ENCODE measurements around the gene KRT1.

Gene KRT1

DNA sequence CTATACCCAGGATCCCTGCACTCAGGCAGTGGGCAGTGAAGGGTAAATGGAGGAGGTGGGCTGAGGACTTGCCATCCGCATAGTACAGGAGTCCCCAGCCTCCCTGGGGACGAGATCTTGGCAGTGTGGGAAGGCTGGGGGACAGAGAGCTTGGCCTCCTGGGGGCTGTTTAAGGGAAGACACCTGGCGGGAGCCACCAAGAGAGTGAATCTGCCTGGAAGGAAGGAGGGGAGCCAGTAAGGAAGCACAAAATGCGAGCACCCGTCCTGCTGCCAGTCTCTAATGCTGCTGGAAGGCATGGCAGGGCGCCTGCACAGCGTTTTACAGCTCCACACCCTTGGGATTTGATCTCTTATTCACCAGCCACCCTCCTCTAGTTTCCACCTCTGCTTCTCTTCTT lies 20.8 kb downstream of the KRT1 start:
- no peak for DNase-seq

GRCh38 chr12:52658196-52658595 lies 22.0 kb downstream of the KRT1 start:
- no peak for DNase-seq

- DNase-seq = no peak
These were observed 22.8 kb downstream of the KRT1 start for GRCh38 chr12:52657250-52657902.

DNA sequence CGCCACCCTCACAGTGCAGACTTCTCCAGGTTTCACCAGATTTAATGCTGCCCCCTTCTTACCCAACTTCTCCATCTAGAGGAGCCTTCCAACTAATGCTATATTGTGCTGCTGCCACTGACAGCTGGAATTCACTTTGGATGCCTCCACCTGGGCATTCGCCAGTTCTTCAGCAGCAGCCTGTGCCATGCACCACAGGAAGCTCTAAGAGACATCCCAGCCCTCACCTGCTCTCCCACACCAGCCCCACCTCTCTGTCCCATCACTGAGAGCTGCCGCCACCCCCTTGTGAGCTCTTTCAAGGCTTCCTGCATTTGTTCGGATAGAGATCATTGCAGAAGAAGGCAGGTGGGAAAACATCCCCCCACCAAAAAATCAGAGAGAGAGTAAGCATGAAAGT lies 23.6 kb downstream of the KRT1 start:
- DNase-seq = no peak

DNA sequence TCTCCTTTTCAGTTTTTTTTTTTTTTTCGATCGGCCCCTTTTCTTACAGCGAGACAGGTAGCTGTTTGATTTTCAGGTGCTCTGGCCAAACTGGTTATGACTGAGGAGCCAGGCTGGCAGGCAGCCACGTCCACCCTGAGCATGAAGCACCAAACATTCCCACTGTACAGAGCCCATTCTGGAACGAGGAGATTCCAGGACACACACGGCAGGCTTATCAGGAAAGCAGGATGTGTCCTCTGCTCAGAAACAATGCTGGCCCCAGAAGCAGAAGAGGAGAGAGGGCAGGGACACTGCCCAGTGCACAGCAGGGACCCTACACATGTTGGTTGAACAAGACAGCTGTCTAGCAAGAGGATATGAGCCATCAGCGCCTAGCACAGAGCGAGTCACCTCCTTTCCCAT lies 24.5 kb downstream of the KRT1 start:
- no peak for DNase-seq

DNA sequence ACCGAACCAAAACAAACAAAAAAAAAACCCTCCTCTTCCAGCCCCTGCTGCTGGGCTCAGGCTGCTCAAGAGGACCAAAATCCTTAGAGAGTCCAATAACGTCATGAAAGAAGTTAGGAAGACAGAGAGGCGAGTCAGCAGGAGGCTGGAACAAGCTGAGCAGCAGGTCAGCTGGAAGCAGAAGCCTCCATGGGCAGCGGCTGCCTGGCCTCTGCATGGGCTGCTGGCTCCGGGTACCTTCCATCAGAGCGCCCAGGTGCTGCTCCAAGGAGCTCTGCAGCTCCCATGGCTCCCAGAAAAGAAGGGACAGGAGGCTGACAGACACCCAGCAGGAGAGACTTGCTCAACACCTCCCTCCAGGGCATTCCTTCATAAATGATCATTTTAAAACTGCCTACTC lies 25.0 kb downstream of the KRT1 start:
- no peak for DNase-seq

- no peak for DNase-seq
These were observed 28.4 kb downstream of the KRT1 start, which contains the start of gene KRT2 for GRCh38 chr12:52651726-52652261. TSS of gene KRT2 (minus strand) at chr12:52652211. CDS start at chr12:52652142, 69 bp downstream.

GRCh38 chr12:52650520-52651081 lies 29.6 kb downstream of the KRT1 start:
- DNase-seq = no peak

- no peak for DNase-seq
These were observed 31.1 kb downstream of the KRT1 start for GRCh38 chr12:52649066-52649465.

- DNase-seq = no peak
These were observed 32.1 kb downstream of the KRT1 start for GRCh38 chr12:52648012-52648550.

GRCh38 chr12:52647601-52648000 lies 32.6 kb downstream of the KRT1 start:
- no peak for DNase-seq

DNA sequence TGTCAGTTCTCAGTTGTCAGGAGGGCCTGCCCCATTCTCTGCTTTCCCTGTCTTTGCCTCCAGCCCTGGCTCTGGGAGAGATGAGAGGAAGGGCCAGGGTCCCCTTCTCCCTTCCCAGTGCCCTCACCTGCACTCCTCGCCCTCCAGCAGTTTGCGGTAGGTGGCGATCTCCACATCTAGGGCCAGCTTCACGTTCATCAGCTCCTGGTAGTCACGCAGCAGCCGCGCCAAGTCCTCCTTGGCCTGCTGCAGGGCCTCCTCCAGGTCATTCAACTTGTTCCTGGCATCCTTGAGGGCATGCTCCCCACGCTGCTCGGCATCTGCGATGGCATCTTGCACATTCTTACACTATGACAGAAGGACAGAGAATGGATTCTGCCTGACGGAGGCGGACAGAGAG lies 33.6 kb downstream of the KRT1 start:
- no peak for DNase-seq

DNA sequence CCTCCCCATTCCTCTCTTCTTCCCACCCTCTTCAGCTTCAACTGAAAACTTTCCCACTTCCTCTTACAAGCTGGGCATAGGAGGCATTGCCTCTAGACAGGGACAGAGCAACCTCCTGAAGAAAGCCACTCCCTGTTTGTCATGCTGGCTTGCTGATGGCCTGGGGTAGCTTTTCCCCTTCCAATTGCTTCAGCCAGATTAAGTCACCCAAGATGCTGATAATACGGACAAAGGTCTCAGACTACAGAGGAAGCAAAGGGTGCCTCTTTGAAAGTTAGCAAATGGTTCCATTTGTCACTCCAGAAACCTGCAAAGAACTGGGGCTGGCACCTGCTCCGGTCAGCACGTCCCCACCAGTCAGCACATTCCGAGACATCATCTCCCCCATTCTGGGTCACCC lies 34.2 kb downstream of the KRT1 start:
- peak; percentile 53 for DNase-seq

DNA sequence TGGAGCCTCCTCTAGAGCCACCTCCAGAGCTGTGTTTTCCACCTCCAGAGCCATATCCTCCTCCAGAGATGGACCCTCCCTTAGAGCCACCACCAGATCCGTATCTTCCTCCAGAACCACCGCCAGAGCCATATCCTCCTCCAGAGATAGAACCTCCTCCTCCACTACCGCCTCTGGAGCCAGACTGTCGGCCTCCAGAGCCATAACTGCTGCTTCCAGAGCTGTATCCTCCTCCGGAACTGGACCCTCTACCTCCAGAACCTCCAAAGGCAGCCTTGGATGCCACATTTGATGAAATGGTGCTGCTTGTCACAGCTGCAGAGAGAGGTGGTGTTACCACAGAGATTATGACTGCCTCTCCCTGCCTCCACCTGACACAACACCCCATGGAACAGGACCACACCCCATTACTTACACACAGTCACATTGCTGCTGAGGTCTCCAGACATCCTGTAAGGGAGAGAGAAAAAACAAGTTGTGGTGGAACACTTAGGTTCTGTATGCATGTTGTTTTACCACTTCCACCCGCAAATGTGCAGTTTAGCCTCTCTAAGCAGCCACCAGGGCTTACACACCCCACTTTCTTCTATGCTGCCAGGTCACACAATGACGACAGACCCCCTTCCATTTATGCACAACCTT lies 35.0 kb downstream of the KRT1 start:
- peak; percentile 74 for DNase-seq

- no peak for DNase-seq
These were observed 36.2 kb downstream of the KRT1 start for GRCh38 chr12:52644078-52644415.

- no peak for DNase-seq
These were observed 36.8 kb downstream of the KRT1 start for GRCh38 chr12:52643233-52644077.

- DNase-seq = no peak
These were observed 38.7 kb downstream of the KRT1 start for GRCh38 chr12:52641468-52641867.

DNA sequence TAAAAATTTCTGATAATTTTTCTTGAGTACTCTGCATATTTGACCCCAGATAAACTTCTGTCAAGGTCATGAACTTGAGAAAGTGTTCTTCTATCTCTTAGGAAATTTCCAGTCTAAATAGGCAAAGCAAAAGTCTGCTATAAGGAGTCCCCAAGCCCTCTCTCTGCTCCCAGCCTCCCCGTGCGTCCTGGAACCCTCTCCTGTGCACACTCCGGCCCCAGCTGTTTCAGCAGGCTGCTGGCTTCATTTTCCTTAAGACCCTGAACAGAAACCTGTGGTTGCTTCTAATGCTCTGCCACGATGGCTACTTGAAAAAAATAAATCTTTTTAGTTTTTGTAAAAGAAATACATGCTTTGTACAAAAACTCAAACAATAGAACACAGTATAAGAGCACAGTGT lies 42.9 kb downstream of the KRT1 start:
- no peak for DNase-seq

DNA sequence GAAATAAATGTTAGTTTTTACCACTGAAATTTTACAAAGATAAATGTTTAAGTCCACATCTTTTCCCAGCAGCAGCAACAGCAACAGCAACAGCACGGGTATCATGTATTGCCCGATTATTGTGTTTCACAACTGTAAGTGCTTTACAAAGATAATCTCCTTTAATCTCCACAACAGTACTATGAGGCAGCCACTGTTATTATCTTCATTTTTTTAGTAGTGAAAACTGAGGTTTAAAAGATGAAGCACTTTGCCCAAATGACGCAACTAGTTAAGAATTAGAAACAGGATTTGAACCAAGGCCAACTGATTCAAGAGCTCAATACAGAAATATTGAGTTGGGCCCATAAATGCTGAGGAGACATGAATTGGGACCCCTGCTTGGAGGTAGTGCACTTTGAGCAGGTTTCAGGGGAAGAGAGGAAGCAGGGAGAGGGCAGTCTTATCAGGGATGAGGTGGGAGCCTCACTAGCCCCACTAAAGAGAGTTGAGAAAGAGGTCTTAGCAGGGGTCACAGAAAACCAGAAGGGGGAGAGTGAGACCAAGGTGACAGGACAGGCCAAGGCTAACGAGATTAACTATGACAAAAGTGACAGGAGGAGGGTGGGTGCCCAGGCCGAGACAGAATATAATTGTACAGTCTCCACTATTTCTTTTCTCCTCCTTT lies 43.5 kb downstream of the KRT1 start:
- peak; percentile 28 for DNase-seq

DNA sequence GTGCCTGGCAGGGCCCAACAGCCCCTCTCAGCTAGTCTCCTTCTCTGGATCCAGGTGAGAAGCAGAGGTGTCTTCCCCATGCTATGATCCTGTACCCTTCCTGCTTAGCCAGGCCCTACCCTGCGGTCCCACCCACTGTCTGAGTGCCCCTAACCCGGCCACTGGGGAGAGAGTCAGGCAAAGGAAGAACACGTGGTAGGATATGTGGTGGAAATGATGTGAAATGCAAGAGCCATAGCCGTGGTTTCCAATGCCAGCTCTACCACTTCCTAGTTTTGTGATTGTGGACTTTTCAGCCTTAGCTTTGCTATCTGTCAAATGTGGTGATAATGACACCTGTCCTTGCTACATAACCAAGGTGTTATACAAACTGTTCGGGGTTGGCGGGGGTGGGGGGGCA lies 44.0 kb downstream of the KRT1 start:
- peak; percentile 55 for DNase-seq

DNA sequence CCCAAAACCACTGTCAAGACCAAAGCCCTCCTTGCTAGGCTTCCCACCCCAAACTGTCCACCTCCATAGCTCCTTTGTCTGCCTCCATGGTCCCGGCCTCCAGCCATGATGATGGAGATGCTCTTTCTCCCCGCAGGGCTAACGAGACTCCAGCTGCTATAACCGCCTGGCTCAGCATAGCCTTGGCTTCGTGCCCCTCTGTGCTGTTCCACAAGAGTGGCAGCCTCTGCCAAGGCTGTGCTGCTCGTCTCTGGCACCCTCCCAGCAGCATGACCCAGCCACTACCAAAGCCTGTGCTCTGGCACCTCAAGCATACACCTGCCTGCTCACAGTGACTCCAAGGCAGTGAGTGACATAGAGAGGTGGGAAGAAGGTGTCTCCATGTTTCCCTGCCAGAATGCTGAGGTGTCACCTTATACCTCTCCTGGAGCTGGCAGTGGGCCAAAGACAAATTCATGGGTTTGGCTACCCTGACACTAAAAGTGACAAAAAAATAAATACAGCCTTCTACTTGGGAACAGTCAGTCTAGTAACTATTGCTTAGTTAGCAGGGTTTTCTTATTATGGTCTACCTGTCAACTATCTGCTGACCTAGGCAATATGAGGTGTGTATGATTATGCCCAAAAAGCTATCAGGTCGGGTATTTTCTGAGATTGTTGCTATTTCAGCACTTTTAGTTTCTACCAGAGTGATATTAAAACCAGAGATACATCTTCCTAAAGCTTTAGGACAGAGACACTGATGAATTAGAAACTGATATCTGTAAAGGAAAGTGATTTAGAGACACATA lies 45.7 kb downstream of the KRT1 start:
- DNase-seq = no peak

DNA sequence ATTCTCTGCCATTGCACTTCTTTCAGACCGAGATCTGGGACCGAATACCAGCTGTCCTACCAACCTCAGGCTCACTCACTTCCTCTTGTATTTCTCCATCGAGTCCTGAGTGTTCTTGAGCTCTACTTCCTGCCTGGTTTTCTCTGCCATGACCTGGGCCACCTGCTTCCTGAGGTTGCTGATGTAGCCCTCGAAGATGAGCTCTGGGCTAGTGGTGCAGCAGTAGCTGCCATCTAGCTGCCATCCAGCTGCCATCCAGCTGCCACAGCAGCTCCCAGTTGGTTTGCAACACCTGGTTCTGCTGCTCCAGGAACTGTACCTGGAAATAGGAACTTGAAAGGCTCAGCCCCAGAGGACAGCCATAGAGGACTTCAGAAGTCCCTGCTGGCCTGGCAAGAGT lies 46.8 kb downstream of the KRT1 start:
- DNase-seq = peak; percentile 77

Measured in hematopoietic multipotent progenitor cell treated with erythropoietin and hydrocortisone succinate and interleukin-3 and kit ligand, for 4 days (in vitro differentiated cells).